HG02759 (cell line): ENCODE data around the gene SPG11.
"Not testable (repeated sequence)": the region's sequence is repeated elsewhere in the genome, so short reads cannot be mapped to it uniquely, and the experiment has no call there.

ENCODE experiments used
- ATAC-seq: cut with Tn5 transposase; IDR thresholded peaks from one replicate; pipeline ENCODE4 v1.9.1; 2021; ENCODE audit warnings: mild to moderate bottlenecking, moderate library complexity; ENCODE audit not compliant: unreplicated experiment

Gene SPG11

DNA sequence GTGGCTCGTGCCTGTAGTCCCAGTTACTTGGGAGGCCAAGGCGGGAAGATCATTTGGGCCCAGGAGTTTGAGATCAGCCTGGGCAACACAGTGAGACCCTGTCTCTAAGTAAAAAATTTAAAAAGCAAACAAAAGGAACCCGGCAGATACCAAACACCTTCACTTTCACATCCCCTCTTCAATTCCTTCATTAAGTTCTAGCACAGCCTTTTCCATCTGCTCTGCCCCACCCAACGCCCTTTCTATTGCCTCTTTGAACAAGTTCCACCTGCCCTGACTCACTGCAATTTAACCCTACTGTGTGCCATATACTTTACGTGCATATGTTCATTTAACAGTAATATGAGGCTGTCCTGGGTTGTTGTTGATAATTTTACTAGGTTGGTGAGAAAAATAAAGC, 12.4 kb upstream of the SPG11 start:
- ATAC-seq = no peak

DNA sequence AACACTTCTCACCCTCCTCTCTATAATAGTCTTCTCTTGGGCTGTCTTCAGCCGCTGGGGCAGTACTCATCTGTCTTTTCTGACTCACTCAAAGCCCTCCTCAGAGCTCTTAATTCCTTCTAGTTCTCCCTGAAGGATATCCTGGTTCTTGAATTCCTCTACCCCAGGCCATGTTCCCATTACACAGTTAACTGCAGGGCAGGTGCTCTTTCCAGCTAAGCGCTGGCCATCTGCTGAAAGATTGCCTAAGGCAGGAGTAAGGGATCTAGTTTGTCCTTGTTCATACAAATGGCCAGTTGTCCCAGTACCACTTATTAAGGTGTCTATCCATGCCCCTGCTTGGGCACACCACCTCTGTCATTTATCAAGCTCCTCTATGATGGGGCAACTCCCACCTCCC, 10.2 kb upstream of the SPG11 start:
- no peak for ATAC-seq

DNA sequence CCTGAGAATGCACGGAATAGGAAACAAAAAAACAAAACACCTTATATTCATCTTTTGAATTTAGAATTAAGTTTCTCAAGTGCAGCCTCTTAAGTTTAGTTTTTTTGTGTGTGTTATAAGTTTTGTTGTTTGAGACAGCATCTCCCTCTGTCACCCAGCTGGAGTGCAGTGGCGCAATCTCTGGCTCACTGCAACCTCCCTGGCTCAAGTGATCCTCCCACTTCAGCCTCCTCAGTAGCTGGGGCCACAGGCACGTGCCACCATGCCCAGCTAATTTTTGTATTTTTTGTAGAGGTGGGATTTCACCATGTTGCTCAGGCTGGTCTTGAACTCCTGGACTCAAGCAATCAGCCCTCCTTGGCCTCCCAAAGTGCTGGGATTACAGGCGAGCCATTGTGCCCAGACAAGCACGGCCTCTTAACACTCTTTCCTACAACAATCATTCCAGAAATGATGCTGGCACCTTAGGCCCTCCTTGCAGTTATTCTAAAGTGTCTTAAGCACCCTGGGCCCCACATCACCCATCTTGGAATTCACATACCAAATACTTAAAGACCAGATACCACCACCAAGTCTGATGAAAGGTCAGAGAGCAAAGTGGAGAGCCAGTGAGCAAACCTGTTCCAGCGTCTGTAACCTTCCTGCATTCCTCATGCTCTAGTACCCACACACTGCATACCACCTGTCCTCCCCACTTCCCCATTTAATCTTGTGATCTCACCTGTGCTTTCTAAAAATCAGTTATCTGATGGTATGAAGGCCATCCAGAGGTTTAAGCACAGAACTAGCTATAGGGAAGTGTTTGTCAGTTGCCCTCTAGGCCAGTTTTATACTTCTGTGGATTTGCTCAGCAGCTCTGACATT, 6.9 kb upstream of the SPG11 start:
- no peak for ATAC-seq

- ATAC-seq = no peak
Measured at GRCh38 chr15:44668921-44669320, 5.5 kb upstream of the SPG11 start.

- ATAC-seq = no peak
Measured at GRCh38 chr15:44667039-44667360, 3.5 kb upstream of the SPG11 start.

DNA sequence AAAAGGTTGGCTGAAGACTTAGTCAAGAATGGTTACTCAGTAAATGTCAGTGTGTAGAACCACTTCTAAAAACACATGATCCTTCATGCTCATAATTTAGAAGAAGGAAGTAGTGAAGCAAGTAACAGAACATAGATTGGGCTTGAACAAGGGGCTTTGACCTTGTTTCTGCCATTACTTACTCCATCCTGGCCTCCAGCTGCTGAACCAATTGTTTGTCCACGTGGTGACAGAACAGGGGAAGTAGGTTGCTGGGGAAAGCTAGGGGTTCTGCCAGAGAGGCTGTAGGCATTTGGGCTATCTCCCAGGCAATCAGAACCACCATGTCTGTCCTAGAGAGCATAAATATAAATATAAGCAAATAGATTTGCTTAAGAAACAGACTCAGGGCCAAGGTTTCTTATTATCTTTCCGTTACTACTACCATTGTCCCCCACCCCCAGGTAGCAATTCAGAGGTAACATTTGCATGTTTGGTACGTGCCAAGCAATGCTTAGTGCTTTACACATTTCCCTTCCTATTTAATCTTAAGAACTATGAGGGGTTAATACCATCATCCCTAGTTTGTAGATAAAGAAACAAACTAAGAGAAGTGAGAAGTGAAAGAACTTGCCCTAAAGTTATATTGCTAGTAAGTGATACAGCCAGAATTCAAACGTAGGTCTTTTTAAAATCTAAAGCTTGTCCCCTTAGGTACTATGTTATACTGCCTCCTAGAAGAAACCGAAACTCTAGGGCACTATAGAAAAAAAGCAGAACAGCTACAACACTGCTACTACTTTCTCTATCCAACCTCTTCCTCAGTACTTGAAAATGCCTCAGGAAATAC, 3.0 kb upstream of the SPG11 start:
- ATAC-seq = no peak

GRCh38 chr15:44662478-44663409, 718 bp downstream of the SPG11 start:
- ATAC-seq = peak; percentile 54

DNA sequence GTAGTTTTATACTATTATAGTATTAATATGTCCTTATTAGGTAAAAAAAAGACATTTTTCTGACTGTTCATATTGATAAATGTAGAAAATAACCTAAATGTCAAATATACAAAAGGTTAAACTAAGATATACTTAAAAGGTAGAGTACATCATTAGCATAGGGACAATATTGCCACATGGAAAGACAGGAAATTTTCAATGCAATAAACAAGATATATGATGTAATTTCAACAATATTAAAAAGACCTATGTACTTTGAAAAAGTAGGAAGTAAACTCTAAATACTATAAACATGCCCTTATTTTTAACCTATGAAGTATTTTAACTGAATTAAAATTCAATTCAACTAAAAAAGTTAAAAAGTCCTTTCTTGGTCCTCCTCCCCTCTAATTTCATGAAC, 1.9 kb downstream of the SPG11 start:
- ATAC-seq = no peak

- ATAC-seq = no peak
Measured at GRCh38 chr15:44659056-44659455, 4.4 kb downstream of the SPG11 start.

DNA sequence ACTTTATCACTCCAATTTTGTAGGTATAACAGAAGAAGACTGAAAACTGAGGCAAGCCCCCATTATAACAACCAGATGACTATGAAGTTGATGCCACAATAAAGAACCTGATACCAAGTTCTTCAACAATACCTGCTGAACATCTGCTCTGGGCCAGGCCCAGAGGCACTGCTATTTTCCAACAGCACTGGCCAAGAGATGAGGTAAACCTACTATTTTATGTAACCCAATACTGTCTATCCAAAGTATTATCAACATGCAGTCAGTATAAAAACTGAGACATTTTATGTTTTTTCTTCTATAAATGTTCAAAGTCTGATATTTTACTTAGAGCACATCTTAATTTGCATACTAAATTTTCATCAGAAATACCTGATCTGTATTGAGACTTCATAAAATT, 6.1 kb downstream of the SPG11 start:
- no peak for ATAC-seq

GRCh38 chr15:44656913-44657312, 6.5 kb downstream of the SPG11 start:
- ATAC-seq = no peak

DNA sequence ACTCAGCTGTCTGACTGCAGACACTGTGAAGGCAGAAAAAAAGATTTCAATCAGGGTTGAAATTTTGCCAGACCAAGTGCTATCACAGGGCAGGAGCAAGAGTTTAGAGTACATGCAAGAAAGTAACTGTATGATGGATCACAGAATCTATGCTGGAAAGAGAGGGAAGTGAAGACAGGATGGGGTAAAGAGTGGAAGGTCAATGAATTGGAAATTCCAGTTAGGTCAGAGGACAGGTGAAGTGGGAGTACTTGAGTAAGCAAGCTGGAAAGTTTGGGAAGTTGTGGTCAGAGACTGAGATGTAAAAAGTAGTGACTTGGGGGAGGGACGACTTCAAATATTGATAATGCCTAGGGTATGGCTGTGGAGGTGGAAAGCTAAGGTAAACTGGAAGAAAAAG, 7.2 kb downstream of the SPG11 start:
- ATAC-seq = no peak

GRCh38 chr15:44654858-44655257, 8.6 kb downstream of the SPG11 start:
- no peak for ATAC-seq

GRCh38 chr15:44647637-44648036, 15.8 kb downstream of the SPG11 start:
- no peak for ATAC-seq

GRCh38 chr15:44647036-44647435, 16.4 kb downstream of the SPG11 start:
- ATAC-seq = no peak

DNA sequence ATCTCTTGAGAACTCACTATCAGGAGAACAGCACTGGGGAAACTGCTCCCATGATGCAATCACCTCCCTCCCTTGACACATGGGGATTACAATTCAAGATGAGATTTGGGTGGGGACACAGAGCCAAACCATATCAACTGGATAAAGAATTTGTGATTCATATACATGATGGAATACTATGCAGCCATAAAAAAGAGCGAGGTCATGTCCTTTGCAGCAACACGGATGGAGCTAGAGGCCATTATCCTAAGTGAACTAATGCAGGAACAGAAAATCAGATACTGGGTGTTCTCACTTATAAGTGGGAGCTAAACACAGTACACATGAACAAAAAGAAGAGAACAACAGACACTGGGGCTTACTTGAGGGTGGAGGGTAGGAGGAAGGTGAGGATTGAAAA, 17.0 kb downstream of the SPG11 start:
- ATAC-seq = no peak

GRCh38 chr15:44641651-44642050, 21.8 kb downstream of the SPG11 start:
- no peak for ATAC-seq

DNA sequence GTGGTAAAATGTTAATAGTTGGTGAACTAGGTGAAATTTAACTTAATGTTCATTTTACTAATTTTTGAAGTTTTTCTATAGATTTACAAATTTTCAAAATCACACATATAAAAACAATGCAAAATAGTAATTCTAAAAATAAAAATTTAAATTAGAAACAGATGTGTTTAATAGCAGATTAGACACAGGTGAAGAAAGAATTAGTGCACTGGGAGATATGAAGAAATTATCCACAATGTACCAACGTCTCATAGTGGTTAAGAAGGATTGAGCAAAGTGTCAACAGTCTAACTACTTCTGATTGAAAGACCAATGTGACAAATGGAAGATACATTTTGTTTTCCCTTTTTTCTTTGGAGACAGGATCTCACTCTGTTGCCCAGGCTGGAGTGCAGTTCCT, 26.5 kb downstream of the SPG11 start:
- ATAC-seq = no peak

- ATAC-seq = no peak
Measured at GRCh38 chr15:44633603-44634002, 29.9 kb downstream of the SPG11 start.

GRCh38 chr15:44625286-44625685, 38.2 kb downstream of the SPG11 start:
- ATAC-seq = not testable (repeated sequence)

DNA sequence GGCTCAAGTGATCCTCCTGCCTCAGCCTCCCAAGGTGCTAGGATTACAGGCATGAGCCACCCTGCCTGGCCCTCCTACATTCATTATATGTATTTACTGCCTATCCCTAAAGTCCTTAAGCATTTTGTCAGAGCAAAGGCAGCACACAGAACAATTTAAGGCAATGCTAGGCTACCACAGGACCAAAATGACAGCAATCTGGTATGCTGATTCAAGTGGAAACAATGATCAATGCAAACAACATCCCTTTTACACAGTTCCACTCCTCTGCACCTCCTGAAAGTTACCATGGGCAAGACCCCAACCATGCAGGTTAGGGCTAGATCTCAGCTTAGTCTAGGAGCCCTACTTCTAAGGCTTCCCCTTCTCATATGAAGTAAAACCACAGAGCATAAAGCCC, 40.3 kb downstream of the SPG11 start:
- no peak for ATAC-seq
